BE2C (cell line): ENCODE data around the gene R3HDM2.
A peak's percentile ranks its signal among the peaks of the same experiment; 100 is the strongest.

Experiments used
- DNase-seq: peaks from one replicate; pipeline ENCODE4 v3.0.0-alpha.2; 2020
- H3K27me3 ChIP-seq: fragments of 250-450 bp; sonication (Bioruptor Pico); 2 replicates; pipeline ENCODE4 v1.5.1; 2020; ENCODE audit warnings: mild to moderate bottlenecking
- H3K36me3 ChIP-seq: fragments of 250-450 bp; sonication (Bioruptor Pico); 2 replicates; pipeline ENCODE4 v1.5.1; 2020; ENCODE audit warnings: mild to moderate bottlenecking
- H3K4me1 ChIP-seq: fragments of 250-450 bp; sonication (Bioruptor Pico); 2 replicates; pipeline ENCODE4 v1.5.1; 2020
- H3K4me3 ChIP-seq: 2 replicates; pipeline ENCODE4 v1.5.1; 2011; ENCODE audit warnings: low read depth, low read length
- H3K9me3 ChIP-seq: fragments of 250-450 bp; sonication (Bioruptor Pico); 2 replicates; pipeline ENCODE4 v1.5.1; 2020
- TF ChIP-seq, protein P1 (sequence below): IDR thresholded peaks from 2 replicates; pipeline ENCODE4 v1.5.1; 2012; ENCODE audit warnings: mild to moderate bottlenecking, low read depth, low read length

The R3HDM2 gene

DNA sequence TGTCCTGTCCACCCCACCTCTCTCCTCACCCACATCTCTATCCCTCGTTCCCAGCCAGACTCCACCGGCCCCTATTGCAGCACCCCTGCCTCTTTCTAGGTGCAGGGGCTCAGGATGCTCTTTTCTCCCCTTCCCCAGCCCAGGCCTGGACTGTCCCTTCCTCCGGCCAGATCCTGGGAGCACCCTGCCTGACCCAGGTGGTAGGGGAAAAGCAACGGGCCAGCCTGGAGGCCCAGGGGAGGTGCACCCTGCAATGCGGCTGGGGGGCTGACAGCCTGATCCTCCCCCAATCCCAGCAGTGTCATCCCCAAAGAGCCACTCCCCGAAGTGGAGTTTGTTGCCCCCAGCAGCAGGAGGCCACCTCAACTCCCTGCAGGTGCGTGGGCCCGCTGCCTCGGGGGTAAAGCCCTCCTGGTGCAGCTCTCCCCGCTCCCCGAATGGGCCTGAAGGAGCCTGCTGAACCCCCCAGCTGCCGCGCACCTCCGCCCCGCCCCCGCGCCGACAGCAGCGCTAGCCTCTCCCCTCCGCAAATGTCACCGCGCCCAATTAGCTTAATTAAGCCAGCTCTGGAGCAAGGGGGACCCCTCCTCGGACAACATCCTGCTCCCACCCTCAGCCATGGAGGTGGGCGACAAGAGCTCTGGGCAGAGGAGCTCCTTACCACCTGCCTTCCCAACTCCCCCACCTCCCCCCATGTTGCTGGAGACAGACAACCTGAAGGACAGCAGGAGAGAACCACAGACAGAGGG lies 209.5 kb downstream of the R3HDM2 start:
- TF ChIP-seq, protein P1, sequence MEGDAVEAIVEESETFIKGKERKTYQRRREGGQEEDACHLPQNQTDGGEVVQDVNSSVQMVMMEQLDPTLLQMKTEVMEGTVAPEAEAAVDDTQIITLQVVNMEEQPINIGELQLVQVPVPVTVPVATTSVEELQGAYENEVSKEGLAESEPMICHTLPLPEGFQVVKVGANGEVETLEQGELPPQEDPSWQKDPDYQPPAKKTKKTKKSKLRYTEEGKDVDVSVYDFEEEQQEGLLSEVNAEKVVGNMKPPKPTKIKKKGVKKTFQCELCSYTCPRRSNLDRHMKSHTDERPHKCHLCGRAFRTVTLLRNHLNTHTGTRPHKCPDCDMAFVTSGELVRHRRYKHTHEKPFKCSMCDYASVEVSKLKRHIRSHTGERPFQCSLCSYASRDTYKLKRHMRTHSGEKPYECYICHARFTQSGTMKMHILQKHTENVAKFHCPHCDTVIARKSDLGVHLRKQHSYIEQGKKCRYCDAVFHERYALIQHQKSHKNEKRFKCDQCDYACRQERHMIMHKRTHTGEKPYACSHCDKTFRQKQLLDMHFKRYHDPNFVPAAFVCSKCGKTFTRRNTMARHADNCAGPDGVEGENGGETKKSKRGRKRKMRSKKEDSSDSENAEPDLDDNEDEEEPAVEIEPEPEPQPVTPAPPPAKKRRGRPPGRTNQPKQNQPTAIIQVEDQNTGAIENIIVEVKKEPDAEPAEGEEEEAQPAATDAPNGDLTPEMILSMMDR, result no peak
- no peak overlapping the region for H3K4me3 ChIP-seq
- no peaks in the 10 kb centered on the region for H3K9me3 ChIP-seq
- peaks cover 73% of the 10 kb centered on the region for H3K27me3 ChIP-seq
- DNase-seq, result no peak
- H3K36me3 ChIP-seq, result no peaks in the 10 kb centered on the region
- no peaks in the 10 kb centered on the region; the same call in 1 of the 2 replicates for H3K4me1 ChIP-seq

DNA sequence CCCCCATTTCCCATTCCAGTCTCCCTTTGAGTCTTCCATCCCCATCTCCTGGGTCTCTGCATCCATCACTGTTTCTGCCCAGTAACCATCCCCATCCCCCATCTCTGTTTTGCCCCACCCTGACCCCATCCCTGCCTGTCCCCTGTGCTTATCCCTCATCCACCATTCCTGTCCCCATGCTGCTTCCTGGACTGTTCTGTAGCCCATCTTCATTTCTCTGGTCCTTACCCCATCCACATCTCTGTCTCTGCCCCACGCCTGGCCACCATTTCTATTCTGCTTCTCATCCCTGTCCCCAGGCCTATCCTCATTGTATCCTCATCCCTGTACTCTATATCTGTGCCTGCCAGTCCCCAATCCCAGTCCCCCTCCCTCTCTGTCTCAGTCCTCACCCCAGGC lies 210.1 kb downstream of the R3HDM2 start:
- no peak for DNase-seq
- no peaks in the 10 kb centered on the region; the same call in 1 of the 2 replicates for H3K4me1 ChIP-seq
- H3K27me3 ChIP-seq, result peaks cover 77% of the 10 kb centered on the region
- no peak overlapping the region for H3K4me3 ChIP-seq
- TF ChIP-seq, protein P1, result no peak
- H3K9me3 ChIP-seq, result no peaks in the 10 kb centered on the region
- no peaks in the 10 kb centered on the region for H3K36me3 ChIP-seq

DNA sequence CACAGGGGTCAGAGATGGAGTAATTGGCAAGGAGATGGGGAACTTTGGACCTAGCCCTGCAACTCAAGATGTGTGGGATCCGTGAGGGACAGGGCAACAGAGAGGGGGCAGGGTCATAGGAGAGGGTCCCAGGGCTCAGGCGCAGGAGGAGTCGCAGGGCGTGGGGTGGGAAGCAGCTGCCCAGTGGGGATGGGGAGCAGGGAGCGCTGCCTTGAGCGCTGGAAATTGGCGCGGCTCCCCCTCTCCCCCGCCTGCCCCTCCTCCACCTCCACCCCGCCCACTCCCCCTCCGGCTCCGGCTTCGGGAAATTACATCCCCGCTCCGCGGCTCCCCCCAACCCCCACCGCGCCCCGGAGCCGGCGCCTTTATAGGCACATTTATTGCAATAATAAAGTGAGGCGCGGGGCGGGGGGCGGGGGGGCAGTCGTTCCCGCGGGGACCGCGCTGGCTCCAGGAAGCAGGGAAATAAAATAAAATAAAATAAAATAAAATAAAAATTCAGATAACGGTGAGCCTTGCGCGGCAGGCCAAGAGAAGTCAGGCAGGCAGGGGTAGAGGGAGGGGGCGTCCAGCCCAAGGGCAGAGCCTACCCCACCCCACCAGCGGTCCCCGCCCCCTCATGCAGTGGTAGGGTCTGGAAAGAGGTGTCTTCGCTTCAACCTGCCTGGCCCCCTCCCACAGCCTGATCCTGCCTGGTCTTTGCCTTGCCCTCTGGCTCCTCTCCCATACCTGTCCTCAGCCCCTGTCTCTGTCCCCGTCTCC lies 210.7 kb downstream of the R3HDM2 start:
- TF ChIP-seq, protein P1, result no peak
- DNase-seq, result no peak
- H3K4me1 ChIP-seq, result no peaks in the 10 kb centered on the region; the same call in 1 of the 2 replicates
- peaks cover 80% of the 10 kb centered on the region for H3K27me3 ChIP-seq
- H3K4me3 ChIP-seq, result no peak overlapping the region
- no peaks in the 10 kb centered on the region for H3K9me3 ChIP-seq
- H3K36me3 ChIP-seq, result no peaks in the 10 kb centered on the region

- DNase-seq, result no peak
- H3K9me3 ChIP-seq, result no peaks in the 10 kb centered on the region
- H3K4me1 ChIP-seq, result no peaks in the 10 kb centered on the region; the same call in 1 of the 2 replicates
- H3K36me3 ChIP-seq, result no peaks in the 10 kb centered on the region
- H3K4me3 ChIP-seq, result no peak overlapping the region
- TF ChIP-seq, protein P1, result no peak
- H3K27me3 ChIP-seq, result peaks cover 83% of the 10 kb centered on the region
These were observed 211.4 kb downstream of the R3HDM2 start for GRCh38 chr12:57219205-57219992.

DNA sequence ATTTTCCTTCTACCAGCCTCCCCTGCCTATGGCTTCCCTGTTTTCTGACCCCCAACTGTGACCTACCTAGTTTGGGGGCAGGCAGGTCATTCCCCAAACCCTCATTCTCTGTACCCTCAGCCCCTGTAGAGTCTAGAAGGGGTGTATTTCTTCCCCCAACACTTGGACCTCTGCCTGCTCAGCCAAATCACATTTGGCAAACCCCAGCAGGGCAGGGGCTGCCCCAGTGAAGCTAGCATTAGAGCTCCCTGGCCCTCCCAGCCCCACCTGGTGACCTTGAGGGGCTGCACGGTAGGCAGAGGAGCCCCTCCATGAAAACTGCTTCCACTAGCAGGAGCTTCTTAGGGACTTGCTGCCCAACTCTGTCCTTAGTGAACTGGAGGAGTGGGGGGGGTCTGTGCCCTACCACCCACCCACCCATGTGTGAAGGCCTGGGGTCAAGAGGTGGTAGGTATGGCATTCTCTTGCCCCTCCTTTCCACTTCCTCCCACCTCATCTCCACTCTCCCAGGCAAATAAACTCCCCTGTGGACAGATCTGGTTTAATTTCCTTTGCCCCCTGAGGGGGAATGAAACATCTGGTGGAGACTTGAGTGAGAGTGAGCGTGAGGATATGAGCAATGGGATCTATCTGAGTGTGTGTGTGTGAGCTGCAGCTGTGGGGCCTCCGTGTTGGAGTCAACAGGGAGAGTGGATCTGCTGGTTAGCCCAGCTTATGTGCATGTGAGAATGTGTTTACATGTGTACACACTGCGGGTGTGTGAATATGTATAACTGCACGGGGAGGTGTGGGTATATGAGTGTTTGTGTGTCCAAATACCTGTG lies 212.6 kb downstream of the R3HDM2 start:
- peak overlapping the region; percentile 45 for H3K4me3 ChIP-seq
- no peak for DNase-seq
- TF ChIP-seq, protein P1, result no peak
- no peaks in the 10 kb centered on the region for H3K36me3 ChIP-seq
- peaks cover 88% of the 10 kb centered on the region for H3K27me3 ChIP-seq
- no peaks in the 10 kb centered on the region for H3K9me3 ChIP-seq
- H3K4me1 ChIP-seq, result no peaks in the 10 kb centered on the region; the same call in 1 of the 2 replicates
